Smooth muscle cell (in vitro differentiated cells): Measurements from ENCODE around the gene SOBP. TPM values are rescaled to one million over a fixed set of nuclear protein-coding genes. Genes with fewer than 3 reads are reported as not detected.

ENCODE experiments used
- DNase-seq: peaks from one replicate; lab custom pipeline; 2025; ENCODE audit not compliant: unreplicated experiment; lab: John Stamatoyannopoulos, UW
- H2AFZ ChIP-seq: fragments of 200-600 bp; sonication (generic); 2 replicates; pipeline ENCODE4 v1.6.0; 2016; ENCODE audit warnings: antibody characterized with exemption, low read depth, mild to moderate bottlenecking
- H3F3A ChIP-seq: fragments of 200-600 bp; sonication (generic); 2 replicates; pipeline ENCODE4 v1.6.0; 2017; ENCODE audit warnings: antibody characterized with exemption, low read depth
- H3K27ac ChIP-seq: fragments of 200-600 bp; sonication (generic); 2 replicates; pipeline ENCODE4 v1.5.1; 2016; ENCODE audit warnings: low read depth, mild to moderate bottlenecking
- H3K27me3 ChIP-seq: fragments of 200-600 bp; sonication (generic); 2 replicates; pipeline ENCODE4 v1.6.1; 2016; ENCODE audit warnings: low read depth, mild to moderate bottlenecking
- H3K36me3 ChIP-seq: fragments of 200-600 bp; sonication (generic); 2 replicates; pipeline ENCODE4 v1.5.1; 2016; ENCODE audit warnings: low read depth
- H3K4me1 ChIP-seq: fragments of 200-600 bp; sonication (generic); 2 replicates; pipeline ENCODE4 v1.5.1; 2016; ENCODE audit warnings: low read depth
- H3K4me2 ChIP-seq: fragments of 200-600 bp; sonication (generic); 2 replicates; pipeline ENCODE4 v1.6.0; 2016; ENCODE audit warnings: mild to moderate bottlenecking
- H3K4me3 ChIP-seq: fragments of 200-600 bp; sonication (generic); 2 replicates; pipeline ENCODE4 v1.5.1; 2016; ENCODE audit warnings: mild to moderate bottlenecking
- H3K79me2 ChIP-seq: fragments of 200-600 bp; sonication (generic); 2 replicates; pipeline ENCODE4 v1.6.0; 2016; ENCODE audit warnings: low read depth, mild to moderate bottlenecking
- H3K9ac ChIP-seq: fragments of 200-600 bp; sonication (generic); 2 replicates; pipeline ENCODE4 v1.6.0; 2016; ENCODE audit warnings: low read depth
- H3K9me3 ChIP-seq: fragments of 200-600 bp; sonication (generic); replicated peaks from 2 replicates; pipeline ENCODE4 v1.5.1; 2016; ENCODE audit warnings: low read depth
- H4K20me1 ChIP-seq: fragments of 200-600 bp; sonication (generic); 2 replicates; pipeline ENCODE4 v1.6.0; 2016; ENCODE audit warnings: low read depth
- WGBS: methylation state at CpG from one replicate; pipeline ENCODE4 v1.1.7; 2016; ENCODE audit warnings: low lambda C conversion rate; 5-methylcytosine and 5-hydroxymethylcytosine counted together
- polyA plus RNA-seq: library from polyadenylated mRNA; unstranded; fragments of >200 nt; fragmentation: Nextera tagmentation; extraction: Ambion mirVana; gene quantifications from 2 replicates; pipeline ENCODE4 v1.2.1, GENCODE V29; 2016
- total RNA-seq: library from RNA; depleted of rRNA; stranded (reverse); fragments of >200 nt; gene quantifications from 2 replicates; pipeline ENCODE4 v1.2.3, GENCODE V29; 2014
- TF ChIP-seq, protein P1 (sequence below): fragments of 200-600 bp; sonication (generic); IDR thresholded peaks from 2 replicates; pipeline ENCODE4 v1.5.1; 2017; ENCODE audit warnings: borderline replicate concordance, mild to moderate bottlenecking, antibody characterized with exemption; ENCODE audit not compliant: insufficient read depth, poor library complexity, severe bottlenecking

SOBP gene
- total and polyA plus RNA-seq, 2 experiments from 2014 or later: 0.67 to 4.0 TPM

DNA sequence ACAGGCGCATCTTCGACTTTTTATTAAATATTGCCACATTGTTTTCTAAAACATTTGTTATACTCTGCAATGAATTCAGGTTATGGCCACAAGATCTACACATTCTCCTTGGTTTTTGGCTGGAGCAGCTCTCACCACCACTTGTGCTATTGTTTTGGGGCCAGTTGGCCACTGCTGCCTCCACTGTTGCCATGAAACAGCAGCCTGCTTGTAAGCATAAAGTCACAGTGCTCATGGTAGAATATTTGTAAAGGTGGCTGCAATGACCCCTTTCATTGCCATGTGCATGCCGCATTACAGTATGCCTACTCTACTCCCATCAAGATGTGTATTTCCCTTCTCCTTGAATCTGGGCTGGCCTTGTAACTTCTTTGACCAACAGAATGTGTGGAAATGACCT, 192.8 kb downstream of the SOBP start:
- H3K27me3 ChIP-seq: no peaks in the 10 kb centered on the region
- no peak overlapping the region for H2AFZ ChIP-seq
- no peak for DNase-seq
- TF ChIP-seq, protein P1, sequence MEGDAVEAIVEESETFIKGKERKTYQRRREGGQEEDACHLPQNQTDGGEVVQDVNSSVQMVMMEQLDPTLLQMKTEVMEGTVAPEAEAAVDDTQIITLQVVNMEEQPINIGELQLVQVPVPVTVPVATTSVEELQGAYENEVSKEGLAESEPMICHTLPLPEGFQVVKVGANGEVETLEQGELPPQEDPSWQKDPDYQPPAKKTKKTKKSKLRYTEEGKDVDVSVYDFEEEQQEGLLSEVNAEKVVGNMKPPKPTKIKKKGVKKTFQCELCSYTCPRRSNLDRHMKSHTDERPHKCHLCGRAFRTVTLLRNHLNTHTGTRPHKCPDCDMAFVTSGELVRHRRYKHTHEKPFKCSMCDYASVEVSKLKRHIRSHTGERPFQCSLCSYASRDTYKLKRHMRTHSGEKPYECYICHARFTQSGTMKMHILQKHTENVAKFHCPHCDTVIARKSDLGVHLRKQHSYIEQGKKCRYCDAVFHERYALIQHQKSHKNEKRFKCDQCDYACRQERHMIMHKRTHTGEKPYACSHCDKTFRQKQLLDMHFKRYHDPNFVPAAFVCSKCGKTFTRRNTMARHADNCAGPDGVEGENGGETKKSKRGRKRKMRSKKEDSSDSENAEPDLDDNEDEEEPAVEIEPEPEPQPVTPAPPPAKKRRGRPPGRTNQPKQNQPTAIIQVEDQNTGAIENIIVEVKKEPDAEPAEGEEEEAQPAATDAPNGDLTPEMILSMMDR: no peak
- no peaks in the 10 kb centered on the region for H3K4me1 ChIP-seq
- no peaks in the 10 kb centered on the region for H3F3A ChIP-seq
- no peaks in the 10 kb centered on the region for H3K79me2 ChIP-seq
- no peaks in the 10 kb centered on the region for H3K9me3 ChIP-seq
- H3K36me3 ChIP-seq: no peaks in the 10 kb centered on the region
- no peak overlapping the region for H3K4me2 ChIP-seq
- 100% methylated on average over 3 of the region's 3 CpGs for WGBS
- H3K4me3 ChIP-seq: no peak overlapping the region
- no peak overlapping the region for H3K27ac ChIP-seq
- no peak overlapping the region for H3K9ac ChIP-seq
- H4K20me1 ChIP-seq: no peaks in the 10 kb centered on the region

DNA sequence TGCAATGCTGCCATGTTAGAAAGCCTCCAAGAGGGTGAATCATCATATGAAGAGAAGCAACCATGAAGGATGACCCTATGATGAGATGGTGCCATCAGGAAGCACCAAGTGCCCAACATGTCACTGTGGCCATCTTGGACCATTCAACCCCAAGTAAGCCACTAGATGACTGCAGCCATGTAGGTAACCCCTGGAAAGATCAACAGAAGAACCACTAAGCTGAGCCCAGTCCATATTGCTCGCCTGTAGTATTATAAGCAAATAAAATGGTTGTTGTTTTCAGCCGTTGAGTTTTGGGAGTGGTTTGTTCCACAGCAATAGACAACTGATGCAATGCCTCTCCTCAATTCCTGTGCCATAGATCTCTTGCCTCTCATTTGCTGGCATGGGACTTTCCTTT, 193.3 kb downstream of the SOBP start:
- H2AFZ ChIP-seq: no peak overlapping the region

DNA sequence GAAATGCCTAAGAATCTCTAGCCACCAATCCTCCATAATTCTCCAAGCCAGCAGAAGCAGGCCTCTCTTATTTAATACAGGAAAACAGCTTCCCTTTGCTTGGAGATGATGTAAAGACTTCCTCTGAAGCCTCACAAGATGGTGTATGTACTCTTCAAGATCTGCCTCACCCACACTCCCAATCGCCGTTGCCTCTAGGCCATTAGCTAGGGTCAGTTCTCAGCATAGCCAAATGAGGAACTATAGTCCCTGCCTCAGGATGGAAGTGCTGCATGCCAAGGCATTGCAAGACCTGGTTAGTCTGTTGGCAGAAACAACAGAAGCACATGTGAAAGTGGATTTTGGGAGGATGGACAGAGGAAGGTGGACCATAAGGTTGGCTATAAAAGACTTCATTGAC, 195.1 kb downstream of the SOBP start:
- H3K4me2 ChIP-seq: no peak overlapping the region
- no peak overlapping the region for H3K9ac ChIP-seq
- no peaks in the 10 kb centered on the region for H3F3A ChIP-seq
- no peaks in the 10 kb centered on the region for H3K9me3 ChIP-seq
- no peaks in the 10 kb centered on the region for H3K4me1 ChIP-seq
- TF ChIP-seq, protein P1: no peak
- H3K27me3 ChIP-seq: no peaks in the 10 kb centered on the region
- 98% methylated on average over 2 of the region's 2 CpGs for WGBS
- no peaks in the 10 kb centered on the region for H3K79me2 ChIP-seq
- no peak for DNase-seq
- H4K20me1 ChIP-seq: no peaks in the 10 kb centered on the region
- no peak overlapping the region for H2AFZ ChIP-seq
- H3K4me3 ChIP-seq: no peak overlapping the region
- no peak overlapping the region for H3K27ac ChIP-seq
- H3K36me3 ChIP-seq: no peaks in the 10 kb centered on the region

More for the DNA sequence above, 193.3 kb downstream of the SOBP start:
- H3K9ac ChIP-seq: no peak overlapping the region
- no peaks in the 10 kb centered on the region for H3K79me2 ChIP-seq
- no peaks in the 10 kb centered on the region for H3K9me3 ChIP-seq
- no peaks in the 10 kb centered on the region for H3K4me1 ChIP-seq
- no peaks in the 10 kb centered on the region for H4K20me1 ChIP-seq
- TF ChIP-seq, protein P1: no peak
- 87% methylated on average over 2 of the region's 2 CpGs for WGBS
- H3K27me3 ChIP-seq: no peaks in the 10 kb centered on the region
- DNase-seq: no peak
- H3F3A ChIP-seq: no peaks in the 10 kb centered on the region
- H3K27ac ChIP-seq: no peak overlapping the region
- no peaks in the 10 kb centered on the region for H3K36me3 ChIP-seq
- no peak overlapping the region for H3K4me3 ChIP-seq
- H3K4me2 ChIP-seq: no peak overlapping the region

GRCh38 chr6:107689190-107689589, 199.3 kb downstream of the SOBP start:
- TF ChIP-seq, protein P1: no peak
- Histone ChIP-seq H3K9ac (no peak overlapping the region), H3F3A (no peaks in the 10 kb centered on the region), H3K4me2 (no peak overlapping the region), H3K79me2 (no peaks in the 10 kb centered on the region), H2AFZ (no peak overlapping the region), H3K27me3 (no peaks in the 10 kb centered on the region), H4K20me1 (no peaks in the 10 kb centered on the region), H3K9me3 (no peaks in the 10 kb centered on the region), H3K4me1 (peaks cover 6% of the 10 kb centered on the region), H3K4me3 (no peak overlapping the region), H3K36me3 (no peaks in the 10 kb centered on the region), H3K27ac (no peak overlapping the region)
- WGBS: 84% methylated on average over 3 of the region's 3 CpGs
- DNase-seq: no peak
